GM19468 (cell line): Measurements from ENCODE around the gene S100A9.
"Not testable (repeated sequence)": the region's sequence is repeated elsewhere in the genome, so short reads cannot be mapped to it uniquely, and the experiment has no call there.

ENCODE experiments used
- ATAC-seq: cut with Tn5 transposase; IDR thresholded peaks from one replicate; pipeline ENCODE4 v1.9.1; 2021; ENCODE audit warnings: mild to moderate bottlenecking, moderate library complexity, moderate number of reproducible peaks; ENCODE audit not compliant: unreplicated experiment; ENCODE audit errors: extremely low read depth

Gene S100A9

DNA sequence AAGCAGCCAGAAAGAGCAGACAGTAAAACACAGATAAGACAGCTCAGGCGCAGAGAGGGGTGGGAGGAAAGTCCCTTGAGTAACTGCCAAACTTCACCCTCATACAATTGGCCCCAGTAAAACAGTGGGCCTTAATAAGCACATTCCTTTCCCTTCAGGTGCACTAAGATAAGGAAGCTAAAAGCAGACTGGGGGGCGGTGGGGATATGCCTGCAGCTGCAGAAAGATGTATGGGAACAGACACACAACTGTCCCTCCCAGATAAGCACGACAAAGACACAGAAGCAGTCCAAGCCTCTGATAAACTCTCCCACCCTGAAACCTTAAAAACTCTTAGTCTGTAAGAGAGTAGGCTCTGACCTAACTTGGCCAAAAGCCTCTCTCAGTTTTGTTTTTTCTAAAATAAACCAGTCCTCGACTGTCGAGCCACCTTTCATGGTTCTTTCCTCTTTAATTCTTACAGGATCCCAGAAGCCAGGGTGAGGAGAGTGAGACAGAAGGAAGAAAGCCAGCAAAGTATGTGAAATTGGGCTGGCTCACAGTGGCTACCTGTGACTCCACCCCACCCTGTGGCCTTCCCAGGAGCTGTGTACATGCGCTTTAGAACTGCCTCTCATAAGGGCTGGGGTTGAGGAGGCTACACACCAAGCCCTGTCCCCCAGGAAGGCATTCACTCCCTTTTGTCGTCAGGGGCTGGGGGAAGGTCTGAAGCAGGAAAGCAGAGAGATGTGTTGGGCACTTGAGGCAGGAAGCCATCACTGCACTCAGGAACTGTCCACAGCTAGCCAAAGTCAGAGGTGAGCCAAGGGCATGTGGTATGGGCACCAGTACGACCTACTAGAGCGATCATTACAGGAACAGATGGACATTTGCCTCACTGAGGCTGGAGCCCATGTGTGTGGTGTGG, 13.6 kb upstream of the S100A9 start:
- no peak for ATAC-seq

DNA sequence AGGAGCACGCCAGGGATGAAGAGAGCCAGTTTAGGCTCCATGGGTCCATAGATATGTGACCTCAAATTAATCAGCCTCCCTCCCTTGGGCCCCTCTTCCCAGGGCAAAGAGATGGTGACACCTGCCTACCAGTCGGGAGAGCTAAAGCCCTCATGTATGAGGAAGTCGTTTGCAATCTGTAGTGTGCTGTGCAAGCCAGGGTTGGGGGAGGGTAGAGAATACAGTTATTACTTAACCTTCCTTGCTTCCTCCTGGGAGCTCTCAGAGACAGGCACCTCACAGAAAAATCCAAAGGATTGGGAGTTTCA, 13.0 kb upstream of the S100A9 start:
- no peak for ATAC-seq

- ATAC-seq: no peak
Measured at GRCh38 chr1:153345187-153346076, 12.2 kb upstream of the S100A9 start.

DNA sequence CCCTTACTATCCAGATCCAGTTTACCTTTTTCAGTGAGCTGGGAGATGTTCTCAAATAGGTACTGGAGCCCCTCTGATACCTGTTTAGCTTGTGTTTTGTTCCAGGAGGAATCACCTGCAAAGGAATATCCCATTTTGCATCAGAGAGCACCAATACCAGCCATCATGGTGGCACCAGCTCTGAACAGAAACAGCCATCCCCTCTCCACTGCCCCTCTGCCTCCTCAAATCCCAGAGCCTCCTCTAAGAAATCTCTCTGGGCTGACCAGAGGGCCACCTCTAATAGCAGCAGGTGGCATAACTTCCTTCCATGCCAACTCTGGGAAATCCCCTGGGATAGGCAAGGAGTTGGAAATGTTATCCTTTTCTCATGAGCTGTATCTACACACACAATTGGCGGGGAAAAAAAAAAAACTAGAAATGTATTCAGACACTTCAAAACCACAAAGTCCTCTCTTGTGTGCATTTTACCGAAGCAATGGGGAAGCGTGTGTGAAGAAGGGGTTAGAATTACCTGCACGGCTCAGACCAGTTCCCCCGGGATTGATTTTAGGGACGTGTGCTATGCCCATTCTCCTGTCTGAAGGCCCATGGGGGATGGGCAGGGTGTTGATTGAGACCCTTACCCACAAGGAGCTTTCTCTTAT, 11.5 kb upstream of the S100A9 start:
- no peak for ATAC-seq

- ATAC-seq: not testable (repeated sequence)
Measured at GRCh38 chr1:153347049-153347448, 10.6 kb upstream of the S100A9 start.

DNA sequence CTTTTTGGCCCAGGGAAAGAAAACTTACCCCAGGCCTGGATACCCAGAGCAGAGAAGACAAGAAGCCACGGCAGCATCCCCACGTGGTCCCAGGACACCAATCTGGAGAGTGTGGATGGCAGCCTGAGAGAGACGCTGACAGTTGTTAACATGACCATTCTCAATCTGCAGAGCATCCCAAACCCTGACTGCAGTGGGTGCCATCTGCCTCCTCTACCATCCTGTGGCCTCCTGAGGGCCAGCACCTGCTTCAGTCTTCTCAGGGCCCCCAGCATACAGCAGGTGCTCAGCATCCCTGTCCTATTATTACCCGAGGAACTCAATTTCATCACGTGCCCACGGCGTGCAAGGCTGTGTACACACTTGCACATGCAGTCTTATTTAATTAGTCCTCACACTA, 9.8 kb upstream of the S100A9 start:
- no peak for ATAC-seq

- no peak for ATAC-seq
Measured at GRCh38 chr1:153348511-153349362, 8.9 kb upstream of the S100A9 start, which contains the start of gene PGLYRP4. Gene PGLYRP4 (minus strand): TSS chr1:153348841. CDS start chr1:153347932, 909 bp downstream.

GRCh38 chr1:153349363-153350320, 8.0 kb upstream of the S100A9 start:
- ATAC-seq: no peak

DNA sequence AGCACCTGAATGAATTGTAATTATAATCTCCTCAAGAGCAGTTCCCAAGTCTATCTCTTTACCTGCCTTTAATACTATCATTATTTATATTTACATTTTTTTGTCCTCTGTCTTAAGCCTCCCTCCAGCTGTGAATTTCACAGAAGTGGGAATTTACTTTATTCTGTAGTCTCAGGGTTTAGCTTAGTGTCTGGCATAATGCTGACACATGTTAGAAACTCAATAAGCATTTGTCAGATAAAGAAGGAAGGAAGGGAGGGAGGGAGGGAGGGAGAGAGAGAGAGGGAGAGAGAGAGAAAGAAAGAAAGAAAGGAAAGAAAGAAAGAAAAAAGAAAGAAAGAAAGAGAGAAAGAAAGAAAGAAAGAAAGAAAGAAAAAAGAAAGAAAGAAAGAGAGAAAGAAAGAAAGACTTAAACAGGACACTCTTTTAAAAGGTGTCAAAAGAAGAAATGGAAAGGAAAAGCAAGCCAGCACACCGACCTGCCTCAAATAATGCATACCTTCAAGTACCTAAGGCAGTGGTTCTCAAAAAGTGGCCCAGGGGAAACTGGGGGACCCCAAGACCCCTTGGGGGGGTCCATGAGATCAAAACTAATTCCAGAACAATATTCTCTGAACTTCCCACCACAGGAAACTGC, 7.2 kb upstream of the S100A9 start:
- ATAC-seq: no peak

GRCh38 chr1:153352523-153352922, 5.1 kb upstream of the S100A9 start:
- ATAC-seq: no peak

GRCh38 chr1:153353226-153353947, 4.3 kb upstream of the S100A9 start:
- ATAC-seq: no peak

GRCh38 chr1:153354515-153355193, 3.0 kb upstream of the S100A9 start:
- no peak for ATAC-seq

GRCh38 chr1:153355445-153356071, 2.1 kb upstream of the S100A9 start:
- ATAC-seq: no peak

- ATAC-seq: no peak
Measured at GRCh38 chr1:153356392-153357075, 1.1 kb upstream of the S100A9 start.

DNA sequence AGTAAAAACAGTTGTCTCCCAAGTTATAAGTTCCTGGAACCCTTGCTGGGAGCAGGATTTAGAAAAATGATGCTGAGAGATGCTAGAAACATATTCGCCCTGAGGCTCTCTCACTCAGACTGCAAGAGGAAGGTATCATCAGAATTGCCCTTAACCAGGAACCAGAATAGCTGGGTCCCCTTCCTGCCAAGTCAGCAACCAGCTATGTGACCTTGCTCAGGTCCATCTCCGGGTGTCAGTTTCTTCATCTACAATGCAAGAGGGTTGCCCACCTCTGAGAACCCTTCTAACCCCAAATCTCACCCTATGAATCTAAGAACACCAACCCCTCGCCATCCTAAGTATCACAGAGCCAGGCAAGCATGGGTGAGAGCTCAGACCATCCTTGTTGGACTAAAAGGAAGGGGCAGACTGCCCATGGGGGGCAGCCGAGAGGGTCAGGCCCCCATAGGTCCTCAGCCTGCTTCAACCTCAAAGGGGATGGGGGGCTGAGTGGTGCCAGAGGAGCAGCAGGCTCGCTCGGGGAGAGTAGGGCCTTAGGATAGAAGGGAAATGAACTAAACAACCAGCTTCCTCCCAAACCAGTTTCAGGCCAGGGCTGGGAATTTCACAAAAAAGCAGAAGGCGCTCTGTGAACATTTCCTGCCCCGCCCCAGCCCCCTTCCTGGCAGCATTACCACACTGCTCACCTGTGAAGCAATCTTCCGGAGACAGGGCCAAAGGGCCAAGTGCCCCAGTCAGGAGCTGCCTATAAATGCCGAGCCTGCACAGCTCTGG, 390 bp upstream of the S100A9 start:
- ATAC-seq: no peak

DNA sequence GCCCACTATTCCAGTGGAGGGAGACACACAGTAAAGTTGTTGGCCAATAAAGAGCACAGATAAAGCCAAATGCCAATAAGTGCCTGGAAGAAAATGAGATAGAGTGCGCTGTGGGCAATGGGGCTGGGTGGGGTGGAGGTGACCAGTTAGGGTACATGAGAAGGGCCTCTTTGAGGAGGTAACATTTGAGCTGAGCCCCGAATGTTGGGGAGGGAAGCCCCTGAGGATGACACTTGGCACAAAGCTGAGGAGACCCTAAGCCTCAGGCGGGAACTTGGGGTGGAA, 979 bp downstream of the S100A9 start:
- ATAC-seq: no peak
